Measurements from ENCODE around the gene C9orf50. TPM values are rescaled to one million over a fixed set of nuclear protein-coding genes. Genes with fewer than 3 reads are reported as not detected.
A peak's percentile ranks its signal among the peaks of the same experiment; 100 is the strongest.
"Not testable (repeated sequence)": the region's sequence is repeated elsewhere in the genome, so short reads cannot be mapped to it uniquely, and the experiment has no call there.

Gene C9orf50
- polyA plus RNA-seq, 12 donors, result not detected

DNA sequence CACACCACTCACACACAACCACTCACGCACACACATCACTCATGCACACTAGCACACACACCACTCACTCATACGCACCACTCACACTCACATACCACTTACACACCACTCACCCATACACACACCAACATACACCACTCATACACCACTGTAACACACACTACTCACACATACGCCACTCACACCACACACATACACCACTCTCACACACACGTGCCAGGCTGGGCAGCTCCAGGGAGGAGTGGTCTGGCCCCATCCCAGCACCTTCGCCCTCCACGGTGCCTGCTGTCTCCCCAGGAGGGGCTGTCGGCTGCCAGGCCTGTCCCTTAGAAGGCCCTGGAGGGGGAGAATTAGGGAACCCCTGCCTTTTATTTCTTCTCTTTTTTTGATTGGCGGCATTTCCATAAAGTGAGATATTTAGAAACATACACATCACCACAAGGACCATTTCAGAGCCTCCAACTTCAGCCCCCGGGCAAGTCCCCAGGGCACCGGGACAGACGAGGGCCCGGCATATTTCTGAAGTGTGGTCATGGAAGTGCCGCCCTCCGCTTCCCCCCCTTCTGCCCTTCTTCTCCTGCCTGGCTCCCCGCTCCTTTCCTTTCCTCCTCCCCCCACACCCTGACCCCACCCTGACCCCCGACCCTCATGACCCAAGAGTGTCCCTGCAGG lies 27.3 kb upstream of the C9orf50 start:
- no peak for DNase-seq

GRCh38 chr9:129647635-129648034 lies 26.7 kb upstream of the C9orf50 start:
- no peak for DNase-seq

- no peak for DNase-seq
Measured at GRCh38 chr9:129646654-129647053, 25.8 kb upstream of the C9orf50 start.

DNA sequence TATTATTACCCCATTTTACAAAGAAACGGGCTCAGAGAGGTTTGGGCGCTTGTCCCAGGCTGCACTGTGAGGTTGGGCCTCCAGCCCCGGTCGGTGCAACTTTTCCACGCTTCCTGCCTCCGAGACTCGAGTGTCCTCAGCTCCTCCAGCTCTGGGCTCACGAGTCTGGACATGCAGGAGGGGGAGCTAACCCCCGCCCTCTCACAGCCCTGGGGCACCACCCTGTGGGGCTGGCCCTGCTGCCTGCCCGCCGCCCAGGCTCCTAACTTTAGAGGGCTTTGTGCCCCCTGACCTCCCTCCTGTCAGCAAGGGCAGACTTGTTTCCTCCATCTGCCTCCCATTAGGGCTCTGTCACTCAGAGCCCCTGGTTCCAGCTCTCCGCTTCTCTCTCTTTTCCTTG lies 25.4 kb upstream of the C9orf50 start:
- DNase-seq, result no peak

DNA sequence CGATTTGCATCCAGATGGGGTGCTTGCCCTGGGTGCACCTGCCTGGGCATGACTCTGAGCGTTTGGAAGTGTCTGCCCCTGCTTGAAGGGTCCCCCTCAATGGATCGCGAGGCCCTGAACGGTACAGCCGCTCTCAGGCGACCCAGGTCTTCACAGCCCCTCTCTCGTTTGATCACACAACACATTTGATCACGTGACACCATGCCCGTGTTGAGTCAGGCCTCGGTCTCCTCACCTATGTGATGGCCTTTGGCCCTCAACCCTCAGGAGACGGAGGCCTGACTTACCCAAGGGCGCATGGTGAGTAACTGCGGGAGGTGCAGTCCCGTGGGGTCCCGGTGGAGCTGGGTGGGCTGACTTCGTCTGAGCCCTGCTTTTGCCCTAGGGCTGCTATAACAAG lies 24.0 kb upstream of the C9orf50 start:
- DNase-seq, result no peak

GRCh38 chr9:129644365-129644764 lies 23.5 kb upstream of the C9orf50 start:
- no peak for DNase-seq

- DNase-seq, result no peak
Measured at GRCh38 chr9:129643706-129644105, 22.8 kb upstream of the C9orf50 start.

DNA sequence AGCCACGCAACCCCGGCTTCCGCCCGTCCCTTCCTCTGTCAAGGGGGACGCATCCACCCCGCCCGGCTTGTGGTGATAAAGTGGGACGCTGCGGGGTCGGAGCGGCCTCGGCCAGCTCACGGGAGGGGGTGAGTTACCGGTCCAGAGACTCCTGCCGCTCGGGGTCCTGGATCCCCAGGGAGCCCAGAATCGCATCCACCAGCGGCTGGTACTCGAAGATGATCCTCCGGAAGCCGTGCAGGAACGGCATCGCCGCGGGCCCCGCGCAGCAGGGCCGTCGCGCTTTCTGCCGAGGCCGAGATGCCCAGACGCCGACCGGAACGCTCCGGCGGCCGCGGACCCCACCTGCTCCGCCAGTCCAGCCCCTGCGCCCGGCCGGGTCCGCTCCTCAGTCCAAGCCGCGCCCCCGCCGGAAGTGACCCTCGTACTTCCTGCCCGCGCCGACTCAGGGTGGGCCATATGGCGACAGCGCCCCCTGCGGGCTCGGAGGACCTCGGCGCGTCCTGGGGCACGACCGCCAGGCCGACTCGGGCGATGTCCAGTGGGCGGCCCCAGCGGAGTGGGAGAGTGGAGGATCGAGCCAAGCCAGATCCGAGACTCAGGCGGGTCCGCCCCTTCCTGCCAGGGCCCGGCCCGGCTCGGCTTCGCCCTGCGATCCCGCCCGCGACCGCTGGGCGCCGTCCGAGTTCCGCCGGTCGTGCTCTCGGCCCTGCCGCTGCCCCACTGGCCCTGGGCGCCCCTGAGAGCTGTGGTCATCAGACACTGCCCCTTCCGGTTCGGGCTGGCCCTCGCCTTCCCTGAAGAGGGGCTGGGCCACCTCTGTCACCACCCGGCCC lies 21.1 kb upstream of the C9orf50 start, which contains the start of gene ASB6:
ASB6 (minus strand) TSS at position 402 of the 836 bp plus-strand sequence; CDS start at position 250, 152 bp downstream.
- peak; percentile 98 for DNase-seq

DNA sequence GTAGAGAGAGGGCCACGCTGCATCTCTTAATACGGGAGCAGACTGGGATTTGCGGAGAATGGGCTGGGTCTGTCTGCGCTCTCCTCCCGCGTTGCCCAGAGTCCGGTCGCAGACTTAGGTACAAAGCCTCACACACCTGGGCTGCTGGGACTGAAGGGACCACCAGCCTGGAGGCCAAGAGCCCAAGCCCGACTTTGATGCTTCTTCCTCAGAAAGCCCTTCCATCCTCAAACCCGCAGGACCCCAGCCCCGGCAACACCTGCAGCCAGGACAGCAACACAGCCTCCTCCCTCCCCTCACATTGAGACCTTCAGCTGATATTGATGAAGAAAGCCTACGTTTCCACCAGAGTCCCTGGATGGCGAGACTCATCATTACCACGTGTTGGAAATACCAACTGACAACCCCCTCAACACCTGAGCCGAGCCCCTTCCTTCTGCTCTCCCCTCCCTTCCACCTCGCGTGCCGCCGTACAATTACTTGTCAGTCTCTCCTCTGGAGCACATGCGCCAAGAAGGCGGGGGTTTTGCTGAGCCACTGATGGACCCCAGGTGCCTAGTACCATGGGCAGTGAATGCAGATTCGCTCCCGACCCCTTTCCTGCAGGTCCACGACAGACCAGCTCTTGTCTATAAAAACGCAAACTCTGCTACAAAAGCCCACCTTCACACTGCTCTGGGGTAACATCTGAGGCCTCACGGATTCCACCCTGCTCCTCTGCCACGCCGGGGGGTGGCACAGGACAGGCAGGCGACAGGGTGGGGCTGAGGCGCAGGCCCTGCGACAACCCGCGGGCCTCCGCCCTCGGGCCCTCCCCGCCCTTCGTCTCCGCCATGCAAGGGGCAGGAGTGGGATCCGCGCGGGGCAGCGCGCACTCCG lies 20.2 kb upstream of the C9orf50 start:
- no peak for DNase-seq

DNA sequence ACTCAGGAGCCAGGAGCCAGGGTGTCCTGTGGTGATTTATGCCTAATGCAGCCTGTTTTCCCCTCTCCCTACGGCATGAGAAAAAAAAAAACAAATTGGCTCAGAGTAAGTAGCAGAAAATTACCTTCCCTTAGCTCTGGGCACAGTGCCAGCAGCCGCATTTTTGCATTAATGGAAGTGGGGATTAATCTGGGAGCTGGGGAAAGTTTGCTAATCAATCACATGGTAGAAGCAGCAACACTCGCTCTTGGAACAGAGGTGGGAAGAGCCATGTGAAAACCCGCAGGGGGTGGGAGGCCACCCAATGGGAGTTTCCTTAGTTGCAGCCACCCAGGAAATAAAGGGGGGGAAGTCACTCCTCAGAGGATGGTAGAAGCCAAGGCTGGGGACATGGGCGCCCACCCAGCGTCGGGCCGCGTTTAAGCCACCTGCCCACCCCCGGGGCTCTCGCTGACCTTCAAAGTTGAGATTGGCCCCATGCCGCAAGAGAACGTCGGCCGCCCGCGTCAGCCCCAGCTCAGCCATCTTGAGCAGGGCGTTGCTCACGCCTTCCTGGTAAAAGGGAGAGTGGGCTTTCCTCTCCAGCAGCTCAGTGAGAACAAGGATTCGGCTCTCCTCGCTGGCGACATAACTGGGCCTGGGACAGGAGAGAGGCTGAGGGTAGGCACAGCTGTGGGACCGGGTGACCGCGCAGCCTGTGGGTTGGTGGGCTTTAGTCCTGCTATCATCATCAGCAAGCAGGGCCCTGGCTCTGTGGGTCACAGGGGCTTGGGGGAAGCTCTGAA lies 19.4 kb upstream of the C9orf50 start:
- no peak for DNase-seq

DNA sequence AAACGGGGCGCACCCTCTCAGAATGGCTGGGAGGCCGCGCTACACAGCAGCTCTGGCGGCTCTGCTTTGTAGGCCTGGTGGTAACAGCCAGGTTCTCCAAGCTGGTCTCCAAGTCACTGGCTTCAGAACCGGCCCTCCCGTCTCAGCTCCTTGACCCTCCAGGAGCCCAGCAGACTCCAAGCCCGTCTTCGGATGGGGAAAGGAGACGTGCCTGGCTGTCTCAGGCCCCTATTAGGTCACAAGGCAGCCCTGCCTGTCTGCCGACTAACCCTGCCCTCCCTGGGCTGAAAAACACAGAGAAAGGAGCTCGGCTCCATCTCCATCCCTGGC lies 18.8 kb upstream of the C9orf50 start:
- DNase-seq, result no peak

DNA sequence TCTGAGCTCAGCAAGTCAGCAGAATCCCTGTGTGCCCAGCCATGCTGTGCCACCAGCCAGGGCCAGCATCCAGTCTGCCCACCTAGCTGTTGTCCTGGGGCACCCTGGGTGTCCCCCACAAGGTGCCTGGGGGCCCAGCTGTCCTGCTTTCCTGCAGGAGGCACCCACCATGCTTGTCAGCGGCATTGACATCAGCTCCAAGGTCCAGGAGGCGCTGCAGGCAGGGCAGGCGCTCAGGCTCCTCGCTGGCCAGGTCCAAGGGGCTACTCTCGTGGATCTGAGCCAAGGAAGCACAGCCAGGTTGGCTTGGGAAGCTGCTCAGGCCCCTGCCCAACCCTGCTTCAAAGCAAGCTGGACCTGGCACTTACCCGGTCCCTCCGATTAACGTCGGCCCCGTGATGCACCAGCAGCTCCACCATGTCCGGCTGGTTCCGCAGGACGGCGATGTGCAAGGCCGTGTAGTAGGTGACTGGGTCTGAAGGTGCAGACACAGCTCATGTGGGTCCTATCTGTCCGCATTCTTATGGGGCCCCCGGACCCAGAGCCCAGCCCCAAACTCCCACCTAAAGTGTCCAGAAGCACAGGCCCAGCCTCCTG lies 18.2 kb upstream of the C9orf50 start:
- no peak for DNase-seq

- DNase-seq, result no peak
Measured at GRCh38 chr9:129637673-129638439, 17.0 kb upstream of the C9orf50 start.

GRCh38 chr9:129637102-129637501 lies 16.2 kb upstream of the C9orf50 start:
- no peak for DNase-seq

DNA sequence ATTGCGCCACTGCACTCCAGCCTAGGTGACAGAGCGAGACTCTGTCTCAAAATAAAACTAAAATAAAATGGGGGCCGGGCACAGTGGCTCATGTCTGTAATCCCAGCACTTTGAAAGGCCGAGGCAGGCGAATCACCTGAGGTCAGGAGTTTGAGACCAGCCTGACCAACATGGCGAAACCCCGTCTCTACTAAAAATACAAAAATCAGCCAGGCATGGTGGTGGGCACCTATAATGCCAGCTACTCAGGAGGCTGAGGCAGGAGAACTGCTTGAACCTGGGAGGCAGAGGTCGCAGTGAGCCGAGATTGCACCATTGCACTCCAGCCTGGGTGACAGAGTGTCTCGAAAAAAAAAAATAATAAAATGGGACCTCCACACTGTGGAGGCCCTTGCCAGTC lies 15.4 kb upstream of the C9orf50 start:
- DNase-seq, result not testable (repeated sequence)

- DNase-seq, result no peak
Measured at GRCh38 chr9:129635099-129636065, 14.5 kb upstream of the C9orf50 start.

GRCh38 chr9:129633848-129634247 lies 12.9 kb upstream of the C9orf50 start:
- DNase-seq, result no peak

DNA sequence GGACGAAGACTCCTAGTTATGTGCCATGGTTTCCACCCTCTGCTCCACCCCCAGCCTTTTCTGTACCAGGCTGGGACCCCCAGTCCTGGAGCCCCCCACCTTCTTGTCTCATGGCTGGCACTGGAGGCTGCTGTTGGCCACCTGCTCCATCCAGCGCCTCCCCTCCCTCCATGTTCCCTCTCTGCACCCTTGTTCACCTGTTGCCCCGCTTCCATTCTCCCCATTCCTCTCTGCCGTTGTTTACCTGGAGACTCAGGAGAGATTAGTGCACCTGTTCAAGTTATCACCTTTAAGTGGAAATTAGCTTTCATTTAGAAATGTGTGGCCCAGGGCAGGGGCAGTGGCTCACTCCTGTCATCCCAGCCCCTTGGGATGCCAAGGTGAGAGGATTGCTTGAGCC lies 12.3 kb upstream of the C9orf50 start:
- no peak for DNase-seq

GRCh38 chr9:129632460-129632859 lies 11.6 kb upstream of the C9orf50 start:
- DNase-seq, result no peak
